Sigmoid colon (tissue), 7 donors: Measurements from ENCODE around the gene KLK6. TPM values are rescaled to one million over a fixed set of nuclear protein-coding genes. Genes with fewer than 3 reads are reported as not detected.
"Not testable (repeated sequence)": the region's sequence is repeated elsewhere in the genome, so short reads cannot be mapped to it uniquely, and the experiment has no call there.

Source experiments
- DNase-seq: peaks from one replicate; pipeline ENCODE4 v3.0.0-alpha.2; 2019
- H3K27ac ChIP-seq, 4 donors: fragments of 200-600 bp; sonication (generic); one replicate each; pipeline ENCODE4 v1.5.1; 2016 to 2019; ENCODE audit warnings: mild to moderate bottlenecking in 1 of 4
- H3K27me3 ChIP-seq, 3 donors: fragments of 200-600 bp; sonication (generic); one replicate each; pipeline ENCODE4 v1.5.1; 2019; ENCODE audit warnings: mild to moderate bottlenecking in 1 of 3
- H3K36me3 ChIP-seq, 4 donors: fragments of 200-600 bp; sonication (generic); one replicate each; pipeline ENCODE4 v1.5.1; 2016 to 2019
- H3K4me1 ChIP-seq, 4 donors: fragments of 200-600 bp; sonication (generic); one replicate each; pipeline ENCODE4 v1.5.1; 2017 to 2019
- H3K4me3 ChIP-seq, 4 donors: fragments of 200-600 bp; sonication (generic); one replicate each; pipeline ENCODE4 v1.5.1; 2017 to 2019; ENCODE audit warnings: mild to moderate bottlenecking in 2 of 4, moderate library complexity in 1 of 4
- H3K9me3 ChIP-seq, 4 donors: fragments of 200-600 bp in 3 of 4; sonication (generic) in 3 of 4; one replicate each; pipeline versions ENCODE4 v1.5.1 to v1.6.1; 2013 to 2019
- CTCF ChIP-seq, 4 experiments: fragments of 450-650 bp in 3 of 4; fragments of 200-600 bp in 1 of 4; IDR thresholded peaks; one replicate each; pipeline ENCODE4 v1.5.1; 2016 to 2019; ENCODE audit warnings: antibody characterized with exemption in 4 of 4, mild to moderate bottlenecking in 3 of 4, moderate library complexity in 2 of 4
- EP300 ChIP-seq, 4 donors: sonication (generic); formaldehyde crosslinking; IDR thresholded peaks; one replicate each; pipeline ENCODE4 v1.6.1; 2017; ENCODE audit warnings: antibody characterized with exemption in 4 of 4
- POLR2A ChIP-seq, 2 donors: fragments of 450-650 bp; IDR thresholded peaks; one replicate each; pipeline ENCODE4 v1.6.1; 2016; ENCODE audit warnings: antibody characterized with exemption in 2 of 2, mild to moderate bottlenecking in 2 of 2, moderate library complexity in 2 of 2
- POLR2AphosphoS5 ChIP-seq, 4 donors: sonication (generic); formaldehyde crosslinking; IDR thresholded peaks; one replicate each; pipeline ENCODE4 v1.6.1; 2017; ENCODE audit warnings: antibody characterized with exemption in 4 of 4
- WGBS, 2 donors: extraction: QIAGEN DNeasy Blood & Tissue Kit; methylation state at CpG; one replicate each; pipeline ENCODE4 v1.1.7; 2013; 5-methylcytosine and 5-hydroxymethylcytosine counted together
- intact Hi-C: fragments of 100-400 bp; cut with DNase I; formaldehyde crosslinking; loops from one replicate; pipeline ENCODE4 v1.15.1; 2023
- polyA plus RNA-seq, 3 donors: library from polyadenylated mRNA; stranded (reverse); fragments of 200-250 nt; gene quantifications; one replicate each; pipeline ENCODE4 v1.2.3, GENCODE V29; 2013
- total RNA-seq, 4 donors: library from RNA; depleted of rRNA; stranded (reverse); fragments of >200 nt; gene quantifications; one replicate each; pipeline ENCODE4 v1.1.0, GENCODE V29; 2016
- donor health status: healthy with polysubstance abuse.
- donor health status: Bipolar disorder and iron deficiency.
- donor health status: healthy.

KLK6 gene
- total and polyA plus RNA-seq, 7 donors, result not detected

- no peaks in the 10 kb centered on the region for H3K36me3 ChIP-seq
- no peak for DNase-seq
- no peak for TF ChIP-seq POLR2AphosphoS5 (IDR thresholded peaks at IDR 0.05)
- TF ChIP-seq POLR2A (IDR thresholded peaks at IDR 0.05), result no peak
- TF ChIP-seq EP300 (IDR thresholded peaks at IDR 0.05), result no peak
- H3K9me3 ChIP-seq, result no peaks in the 10 kb centered on the region
- H3K4me1 ChIP-seq, result no peaks in the 10 kb centered on the region
- intact Hi-C loops, result no loop called here
- H3K4me3 ChIP-seq, result no peak overlapping the region
- H3K27me3 ChIP-seq, result peaks cover 0 to 70% (median 17%) of the 10 kb centered on the region in 3 donors
- H3K27ac ChIP-seq, result no peak overlapping the region
- WGBS, 2 donors, result 4 to 26% methylated on average over 8 of the region's 8 CpGs
Observed at GRCh38 chr19:50975766-50976165, 6.4 kb upstream of the KLK6 start.

GRCh38 chr19:50974702-50975556, 5.5 kb upstream of the KLK6 start:
- TF ChIP-seq CTCF (IDR thresholded peaks at IDR 0.05) (no peak), POLR2AphosphoS5 (IDR thresholded peaks at IDR 0.05) (no peak), POLR2A (IDR thresholded peaks at IDR 0.05) (no peak), EP300 (IDR thresholded peaks at IDR 0.05) (no peak)
- peak; percentile 13 for DNase-seq
- WGBS, 2 donors, result 24 to 41% methylated on average over 9 of the region's 9 CpGs
- Histone ChIP-seq H3K27ac (no peak overlapping the region), H3K9me3 (no peaks in the 10 kb centered on the region), H3K27me3 (peaks cover 0 to 66% (median 13%) of the 10 kb centered on the region in 3 donors), H3K36me3 (no peaks in the 10 kb centered on the region), H3K4me3 (no peak overlapping the region), H3K4me1 (no peaks in the 10 kb centered on the region)
- intact Hi-C loops, result no loop called here

DNA sequence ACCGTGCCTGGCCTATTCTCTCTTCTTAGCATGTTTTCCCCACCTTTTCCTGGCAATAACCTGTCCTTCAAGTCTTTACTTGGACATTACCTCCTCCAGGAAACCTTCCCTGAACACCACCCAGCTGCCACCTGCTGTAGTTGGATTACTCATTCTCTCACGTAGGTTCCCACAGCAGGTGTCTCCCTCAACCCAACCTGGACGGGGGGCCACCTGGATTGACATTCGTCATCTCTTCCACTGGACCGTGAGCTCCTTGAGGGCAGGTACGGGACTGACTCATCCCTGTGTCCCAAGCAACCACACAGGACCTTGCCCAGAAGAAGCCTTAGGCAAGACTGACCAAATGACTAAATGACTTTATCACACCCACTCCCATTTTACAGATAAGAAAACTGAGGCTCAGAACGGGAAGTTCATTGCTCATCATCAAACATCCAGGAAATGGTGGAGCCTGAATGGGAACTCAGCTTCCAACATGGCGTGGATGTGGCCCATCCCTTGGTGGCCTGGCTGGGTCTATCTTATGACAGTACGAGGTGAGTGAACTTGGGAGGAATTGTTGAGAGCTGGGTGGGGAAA, 3.5 kb upstream of the KLK6 start:
- Histone ChIP-seq H3K27ac (no peak overlapping the region), H3K4me3 (no peak overlapping the region), H3K27me3 (peaks cover 0 to 76% (median 13%) of the 10 kb centered on the region in 3 donors), H3K9me3 (no peaks in the 10 kb centered on the region), H3K4me1 (no peaks in the 10 kb centered on the region), H3K36me3 (no peaks in the 10 kb centered on the region)
- WGBS, 2 donors, result 66 to 80% methylated on average over 9 of the region's 9 CpGs
- no peak for TF ChIP-seq EP300 (IDR thresholded peaks at IDR 0.05)
- TF ChIP-seq POLR2A (IDR thresholded peaks at IDR 0.05), result no peak
- TF ChIP-seq POLR2AphosphoS5 (IDR thresholded peaks at IDR 0.05), result no peak
- no peak for TF ChIP-seq CTCF (IDR thresholded peaks at IDR 0.05)
- no peak for DNase-seq
- intact Hi-C loops, result no loop called here

DNA sequence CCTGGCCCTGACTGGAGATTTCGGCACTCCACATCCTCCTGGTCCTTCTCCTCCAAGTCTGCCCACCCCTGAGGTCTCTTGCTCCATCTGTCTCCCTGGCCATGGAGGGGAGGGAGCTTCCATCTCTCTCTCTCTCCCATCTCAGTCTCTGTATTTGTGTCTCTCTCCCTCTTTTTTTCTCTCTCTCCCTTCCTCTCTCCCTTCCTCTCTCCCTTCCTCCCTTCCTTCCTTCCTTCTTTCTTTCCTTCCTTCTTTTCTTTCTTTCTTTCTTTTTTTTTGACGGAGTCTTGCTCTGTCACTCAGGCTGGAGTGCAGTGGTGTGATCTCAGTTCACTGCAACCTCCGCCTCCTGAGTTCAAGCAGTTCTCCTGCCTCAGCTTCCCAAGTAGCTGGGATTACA, 419 bp upstream of the KLK6 start:
- intact Hi-C loops, H3K4me1 ChIP-seq, H3K36me3 ChIP-seq, H3K9me3 ChIP-seq, H3K4me3 ChIP-seq, H3K27ac ChIP-seq, DNase-seq: not testable (repeated sequence)
- peaks cover 0 to 75% (median 11%) of the 10 kb centered on the region in 3 donors for H3K27me3 ChIP-seq
- 83 to 84% methylated on average over 3 of the region's 3 CpGs for whole genome bisulfite sequencing, 2 donors

GRCh38 chr19:50968716-50969412, 527 bp downstream of the KLK6 start:
- Histone ChIP-seq H3K4me3 (no peak overlapping the region), H3K9me3 (no peaks in the 10 kb centered on the region), H3K27me3 (peaks cover 0 to 67% (median 11%) of the 10 kb centered on the region in 3 donors), H3K36me3 (no peaks in the 10 kb centered on the region), H3K4me1 (no peaks in the 10 kb centered on the region), H3K27ac (no peak overlapping the region)
- TF ChIP-seq CTCF (IDR thresholded peaks at IDR 0.05) (no peak), POLR2A (IDR thresholded peaks at IDR 0.05) (no peak), EP300 (IDR thresholded peaks at IDR 0.05) (no peak), POLR2AphosphoS5 (IDR thresholded peaks at IDR 0.05) (no peak)
- no peak for DNase-seq
- intact Hi-C loops, result no loop called here
- WGBS, 2 donors, result 35 to 46% methylated on average over 7 of the region's 7 CpGs
